Loucy (cell line): ENCODE measurements around the gene LARP1B.
"Not testable (repeated sequence)": the region's sequence is repeated elsewhere in the genome, so short reads cannot be mapped to it uniquely, and the experiment has no call there.

ENCODE experiments used
- H2AFZ ChIP-seq: fragments of 200-600 bp; sonication (generic); 2 replicates; pipeline ENCODE4 v1.6.0; 2016; ENCODE audit warnings: antibody characterized with exemption, mild to moderate bottlenecking, low read length, moderate library complexity
- H3F3A ChIP-seq: fragments of 200-600 bp; 2 replicates; pipeline ENCODE4 v1.6.0; 2016; ENCODE audit warnings: antibody characterized with exemption, low read depth, mild to moderate bottlenecking
- H3K27me3 ChIP-seq: fragments of 200-600 bp; sonication (generic); 2 replicates; pipeline ENCODE4 v1.6.1; 2014; ENCODE audit warnings: low read length, mild to moderate bottlenecking; ENCODE audit not compliant: insufficient read depth, poor library complexity, severe bottlenecking
- H3K36me3 ChIP-seq: fragments of 200-600 bp; sonication (generic); 2 replicates; pipeline ENCODE4 v1.6.1; 2016; ENCODE audit warnings: low read length; ENCODE audit not compliant: insufficient read depth
- H3K4me1 ChIP-seq: fragments of 200-600 bp; sonication (generic); 2 replicates; pipeline ENCODE4 v1.5.1; 2014; ENCODE audit warnings: low read length, mild to moderate bottlenecking; ENCODE audit not compliant: insufficient read depth, poor library complexity, severe bottlenecking
- H3K4me2 ChIP-seq: fragments of 200-600 bp; sonication (generic); 2 replicates; pipeline ENCODE4 v1.6.0; 2014; ENCODE audit warnings: antibody characterized with exemption, low read length, low read depth, mild to moderate bottlenecking; ENCODE audit not compliant: poor library complexity, severe bottlenecking
- H3K4me3 ChIP-seq: fragments of 200-600 bp; sonication (generic); 2 replicates; pipeline ENCODE4 v1.5.1; 2014; ENCODE audit warnings: low read length, mild to moderate bottlenecking, mixed read lengths; ENCODE audit not compliant: poor library complexity, severe bottlenecking
- H3K79me2 ChIP-seq: fragments of 200-600 bp; sonication (generic); 2 replicates; pipeline ENCODE4 v1.6.1; 2014; ENCODE audit warnings: low read length; ENCODE audit not compliant: insufficient read depth
- H3K9ac ChIP-seq: fragments of 200-600 bp; sonication (generic); 2 replicates; pipeline ENCODE4 v1.6.0; 2014; ENCODE audit warnings: mild to moderate bottlenecking, low read depth, low read length, moderate library complexity; ENCODE audit not compliant: poor library complexity, severe bottlenecking
- H3K9me2 ChIP-seq: fragments of 200-600 bp; sonication (generic); replicated peaks from 2 replicates; pipeline ENCODE4 v1.6.1; 2016; ENCODE audit warnings: low read depth, low read length, mixed read lengths
- H3K9me3 ChIP-seq: fragments of 200-600 bp; sonication (generic); 2 replicates; pipeline ENCODE4 v1.6.1; 2014; ENCODE audit warnings: mild to moderate bottlenecking, antibody characterized with exemption, low read length, low read depth; ENCODE audit not compliant: insufficient read depth
- H4K20me1 ChIP-seq: fragments of 200-600 bp; sonication (generic); 2 replicates; pipeline ENCODE4 v1.6.0; 2014; ENCODE audit warnings: antibody characterized with exemption, low read length, mild to moderate bottlenecking; ENCODE audit not compliant: insufficient read depth, poor library complexity, severe bottlenecking
- EZH2phosphoT487 ChIP-seq: fragments of 200-600 bp; IDR thresholded peaks from 2 replicates; pipeline ENCODE4 v1.6.1; 2018; ENCODE audit warnings: antibody characterized with exemption, mild to moderate bottlenecking, moderate library complexity, borderline replicate concordance
- TF ChIP-seq, protein P1 (sequence below): fragments of 200-600 bp; sonication (generic); conservative IDR thresholded peaks from 2 replicates; pipeline ENCODE4 v1.5.1; 2014; ENCODE audit warnings: mild to moderate bottlenecking, antibody characterized with exemption, low read length

The LARP1B gene

DNA sequence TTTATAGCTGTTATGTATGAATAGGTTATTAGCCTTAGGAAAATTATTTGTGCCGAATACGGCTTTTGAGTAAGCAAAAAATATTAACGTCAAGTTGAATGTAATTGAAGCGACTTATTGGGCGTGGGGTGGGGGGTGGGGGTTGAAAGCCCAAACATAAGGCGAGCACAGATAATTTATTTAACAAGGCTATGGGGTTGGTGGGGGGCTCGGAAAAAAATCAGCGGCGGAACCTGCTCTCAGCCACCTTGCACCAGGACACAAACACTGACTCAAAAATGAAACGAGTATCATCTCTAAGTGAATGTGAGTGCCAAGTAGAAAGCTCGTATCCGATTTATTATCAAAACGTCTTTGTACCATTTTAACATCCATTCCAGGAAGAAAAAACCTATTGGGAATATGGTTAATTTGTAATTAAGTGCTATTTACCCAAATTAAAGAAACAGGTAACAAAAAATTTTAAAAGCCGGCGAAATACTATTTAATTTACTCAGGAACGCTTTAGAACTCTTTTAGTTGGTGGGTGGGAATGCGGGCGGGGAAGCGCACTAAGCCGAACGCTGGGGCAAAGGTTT lies 902 bp upstream of the LARP1B start:
- Histone ChIP-seq H4K20me1 (peaks cover 11% of the 10 kb centered on the region), H3K4me2 (peak overlapping the region; percentile 75), H3K4me3 (peak overlapping the region; percentile 80), H3K9me2 (no peaks in the 10 kb centered on the region), H3K4me1 (peaks cover 16% of the 10 kb centered on the region), H3K36me3 (no peaks in the 10 kb centered on the region), H3K27me3 (no peaks in the 10 kb centered on the region), H3K9ac (peak overlapping the region; percentile 87), H3K79me2 (peaks cover 22% of the 10 kb centered on the region), H3F3A (no peaks in the 10 kb centered on the region), H2AFZ (peak overlapping the region; percentile 79), H3K9me3 (no peaks in the 10 kb centered on the region)
- TF ChIP-seq, protein P1, sequence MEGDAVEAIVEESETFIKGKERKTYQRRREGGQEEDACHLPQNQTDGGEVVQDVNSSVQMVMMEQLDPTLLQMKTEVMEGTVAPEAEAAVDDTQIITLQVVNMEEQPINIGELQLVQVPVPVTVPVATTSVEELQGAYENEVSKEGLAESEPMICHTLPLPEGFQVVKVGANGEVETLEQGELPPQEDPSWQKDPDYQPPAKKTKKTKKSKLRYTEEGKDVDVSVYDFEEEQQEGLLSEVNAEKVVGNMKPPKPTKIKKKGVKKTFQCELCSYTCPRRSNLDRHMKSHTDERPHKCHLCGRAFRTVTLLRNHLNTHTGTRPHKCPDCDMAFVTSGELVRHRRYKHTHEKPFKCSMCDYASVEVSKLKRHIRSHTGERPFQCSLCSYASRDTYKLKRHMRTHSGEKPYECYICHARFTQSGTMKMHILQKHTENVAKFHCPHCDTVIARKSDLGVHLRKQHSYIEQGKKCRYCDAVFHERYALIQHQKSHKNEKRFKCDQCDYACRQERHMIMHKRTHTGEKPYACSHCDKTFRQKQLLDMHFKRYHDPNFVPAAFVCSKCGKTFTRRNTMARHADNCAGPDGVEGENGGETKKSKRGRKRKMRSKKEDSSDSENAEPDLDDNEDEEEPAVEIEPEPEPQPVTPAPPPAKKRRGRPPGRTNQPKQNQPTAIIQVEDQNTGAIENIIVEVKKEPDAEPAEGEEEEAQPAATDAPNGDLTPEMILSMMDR: no peak
- TF ChIP-seq EZH2phosphoT487: no peak

DNA sequence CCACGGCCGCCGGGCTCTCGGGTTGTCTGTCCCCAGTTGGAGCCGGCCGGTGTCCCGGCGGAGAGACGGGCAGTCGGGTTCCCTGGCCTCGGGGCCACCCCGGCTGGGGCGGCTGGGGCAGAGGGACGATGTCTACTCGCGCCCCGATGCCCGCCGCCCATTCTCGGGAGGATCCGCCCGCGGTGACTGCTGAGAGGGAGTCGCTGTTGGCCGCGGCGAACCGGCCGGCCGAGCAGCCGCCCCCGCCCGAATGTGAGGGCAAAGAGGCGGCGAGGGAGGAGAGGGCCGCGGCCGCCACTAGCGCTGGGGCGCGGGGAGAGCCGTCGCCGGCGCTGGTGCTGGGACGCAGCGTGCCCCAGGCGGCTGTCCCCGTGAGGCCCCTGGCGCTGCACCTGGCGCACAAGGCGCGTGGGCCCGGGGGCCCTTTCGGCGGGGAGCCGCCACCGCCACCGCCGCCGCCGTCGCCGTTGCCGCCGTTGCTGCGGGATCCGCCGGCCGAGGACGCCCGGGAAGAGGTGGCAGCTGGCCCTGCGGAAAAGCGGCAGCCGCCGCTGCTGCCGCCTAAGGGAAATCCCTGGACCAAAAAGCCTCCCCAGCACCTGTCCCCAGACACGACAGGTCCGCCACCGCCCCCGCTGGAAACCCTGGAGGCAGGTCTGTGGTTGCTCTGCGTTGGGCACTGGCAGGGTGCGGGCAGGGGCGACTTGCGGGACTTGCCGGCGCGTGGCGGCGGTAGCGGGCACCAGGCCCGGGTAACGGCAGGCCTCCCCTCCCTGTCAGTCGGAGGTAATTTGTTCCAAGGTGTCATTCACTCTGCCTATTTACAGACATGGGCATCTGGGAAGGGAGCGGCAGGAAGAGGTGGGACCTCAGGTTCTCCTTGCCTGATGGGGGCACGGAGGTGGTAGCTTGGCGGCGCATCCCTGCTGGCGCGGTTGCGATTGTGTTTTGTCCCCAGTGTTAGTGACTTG lies 739 bp downstream of the LARP1B start:
- H4K20me1 ChIP-seq: peaks cover 16% of the 10 kb centered on the region

DNA sequence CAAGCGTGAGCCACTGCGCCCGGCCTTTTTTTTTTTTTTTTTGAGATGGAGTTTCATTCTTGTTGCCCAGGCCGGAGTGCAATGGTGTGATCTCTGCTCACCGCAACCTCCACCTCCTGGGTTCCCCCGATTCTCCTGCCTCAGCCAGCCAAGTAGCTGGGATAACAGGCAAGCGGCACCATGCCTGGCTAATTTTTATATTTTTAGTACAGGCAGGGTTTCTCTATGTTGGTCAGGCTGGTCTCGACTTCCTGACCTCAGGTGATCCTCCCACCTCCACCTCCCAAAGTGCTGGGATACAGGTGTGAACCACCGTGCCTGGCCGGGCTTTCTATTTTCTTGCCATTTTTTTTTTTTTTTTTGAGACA lies 5.3 kb downstream of the LARP1B start:
- not testable (repeated sequence) for H3K4me2 ChIP-seq

More for the DNA sequence above, 739 bp downstream of the LARP1B start:
- H3K9me2 ChIP-seq: no peaks in the 10 kb centered on the region
- peaks cover 16% of the 10 kb centered on the region for H3K4me1 ChIP-seq
- peak overlapping the region; percentile 87 for H3K9ac ChIP-seq
- peak overlapping the region; percentile 79 for H2AFZ ChIP-seq
- peak overlapping the region; percentile 80 for H3K4me3 ChIP-seq
- H3K9me3 ChIP-seq: no peaks in the 10 kb centered on the region
- no peaks in the 10 kb centered on the region for H3K36me3 ChIP-seq
- H3F3A ChIP-seq: no peaks in the 10 kb centered on the region
- TF ChIP-seq, protein P1: peak; percentile 30; the same call in 1 of the 2 replicates
- no peak for TF ChIP-seq EZH2phosphoT487
- no peaks in the 10 kb centered on the region for H3K27me3 ChIP-seq
- H3K79me2 ChIP-seq: peaks cover 25% of the 10 kb centered on the region
- H3K4me2 ChIP-seq: peak overlapping the region; percentile 59

More for the DNA sequence above, 5.3 kb downstream of the LARP1B start:
- H3K79me2 ChIP-seq: peaks cover 56% of the 10 kb centered on the region
- not testable (repeated sequence) for H3K9me3 ChIP-seq, H3K27me3 ChIP-seq, H3K9ac ChIP-seq, H2AFZ ChIP-seq, H3F3A ChIP-seq, H3K4me3 ChIP-seq, H3K9me2 ChIP-seq, H3K36me3 ChIP-seq
- peaks cover 11% of the 10 kb centered on the region for H3K4me1 ChIP-seq
- H4K20me1 ChIP-seq: peaks cover 26% of the 10 kb centered on the region
